Trophoblast cell (in vitro differentiated cells and primary cell): ENCODE data around the gene ZMYND15.
A peak's percentile ranks its signal among the peaks of the same experiment; 100 is the strongest.

Source experiments
- DNase-seq, 2 donors: peaks; one replicate each; pipeline ENCODE4 v3.0.0-alpha.2; 2016
- H2AFZ ChIP-seq: 2 replicates; pipeline ENCODE4 v1.6.1; 2013; ENCODE audit warnings: low read length, moderate library complexity, mild to moderate bottlenecking; ENCODE audit not compliant: insufficient read depth, poor library complexity
- H2AK5ac ChIP-seq: 2 replicates; pipeline ENCODE4 v1.6.1; 2013; ENCODE audit warnings: mild to moderate bottlenecking, low read length
- H2BK120ac ChIP-seq: 2 replicates; pipeline ENCODE4 v1.6.1; 2013; ENCODE audit warnings: low read length, mild to moderate bottlenecking, moderate library complexity; ENCODE audit not compliant: insufficient read depth, poor library complexity
- H2BK12ac ChIP-seq: 2 replicates; pipeline ENCODE4 v1.6.1; 2013; ENCODE audit warnings: mild to moderate bottlenecking, low read length, moderate library complexity
- H2BK5ac ChIP-seq: 2 replicates; pipeline ENCODE4 v1.6.1; 2013; ENCODE audit warnings: low read length, low read depth, moderate library complexity, mild to moderate bottlenecking; ENCODE audit not compliant: poor library complexity
- H3K14ac ChIP-seq: 2 replicates; pipeline ENCODE4 v1.6.1; 2013; ENCODE audit warnings: mild to moderate bottlenecking, low read length
- H3K18ac ChIP-seq: 2 replicates; pipeline ENCODE4 v1.6.1; 2013; ENCODE audit warnings: mild to moderate bottlenecking, low read length
- H3K23ac ChIP-seq: 2 replicates; pipeline ENCODE4 v1.6.1; 2013; ENCODE audit warnings: low read length
- H3K27ac ChIP-seq: 2 replicates; pipeline ENCODE4 v1.5.1; 2013; ENCODE audit warnings: low read depth, mild to moderate bottlenecking, inconsistent platforms, low read length, moderate library complexity
- H3K27me3 ChIP-seq: 2 replicates; pipeline ENCODE4 v1.6.1; 2013; ENCODE audit warnings: inconsistent platforms, mild to moderate bottlenecking, low read length, moderate library complexity; ENCODE audit not compliant: insufficient read depth
- H3K36me3 ChIP-seq, 2 experiments: 1 replicate in 1 of 2; 2 replicates in 1 of 2; pipeline ENCODE4 v1.6.1; 2013; ENCODE audit warnings: low read length in 2 of 2, mild to moderate bottlenecking in 2 of 2, moderate library complexity in 1 of 2; ENCODE audit not compliant: insufficient read depth in 2 of 2, control insufficient read depth in 1 of 2
- H3K4ac ChIP-seq: 2 replicates; pipeline ENCODE4 v1.6.1; 2013; ENCODE audit warnings: low read depth, mild to moderate bottlenecking, low read length, moderate library complexity
- H3K4me1 ChIP-seq, 2 experiments: 1 replicate in 1 of 2; 2 replicates in 1 of 2; pipeline ENCODE4 v1.6.1; 2013; ENCODE audit warnings: low read length in 2 of 2, mild to moderate bottlenecking in 2 of 2, moderate library complexity in 1 of 2; ENCODE audit not compliant: insufficient read depth in 2 of 2, control insufficient read depth in 1 of 2
- H3K4me2 ChIP-seq: 2 replicates; pipeline ENCODE4 v1.6.1; 2013; ENCODE audit warnings: inconsistent platforms, mild to moderate bottlenecking, low read length, moderate library complexity
- H3K4me3 ChIP-seq: 2 replicates; pipeline ENCODE4 v1.5.1; 2013; ENCODE audit warnings: mild to moderate bottlenecking, low read depth, low read length, inconsistent platforms
- H3K79me1 ChIP-seq: one replicate; pipeline ENCODE4 v1.6.1; 2013; ENCODE audit warnings: low read length
- H3K79me2 ChIP-seq: 2 replicates; pipeline ENCODE4 v1.6.1; 2013; ENCODE audit warnings: low read length, mild to moderate bottlenecking; ENCODE audit not compliant: control insufficient read depth, insufficient read depth, poor library complexity
- H3K9ac ChIP-seq: 2 replicates; pipeline ENCODE4 v1.6.1; 2013; ENCODE audit warnings: mild to moderate bottlenecking, low read length
- H3K9me3 ChIP-seq: 2 replicates; pipeline ENCODE4 v1.6.1; 2013; ENCODE audit warnings: low read depth, mild to moderate bottlenecking, control low read depth, inconsistent platforms, low read length; ENCODE audit not compliant: insufficient read depth
- H4K12ac ChIP-seq: 2 replicates; pipeline ENCODE4 v1.6.1; 2013; ENCODE audit warnings: low read depth, mild to moderate bottlenecking, low read length, moderate library complexity
- H4K8ac ChIP-seq: 2 replicates; pipeline ENCODE4 v1.6.1; 2013; ENCODE audit warnings: low read depth, mild to moderate bottlenecking, low read length, moderate library complexity
- H4K91ac ChIP-seq: one replicate; pipeline ENCODE4 v1.6.1; 2013; ENCODE audit warnings: low read depth, mild to moderate bottlenecking, low read length, moderate library complexity
- WGBS: extraction: QIAGEN DNeasy Blood & Tissue Kit; methylation state at CpG from one replicate; pipeline ENCODE4 v1.1.7; 2013; ENCODE audit warnings: missing lambda C conversion rate; ENCODE audit not compliant: insufficient read length, insufficient coverage; ENCODE audit errors: extremely low coverage; 5-methylcytosine and 5-hydroxymethylcytosine counted together

Gene ZMYND15

GRCh38 chr17:4786516-4786915, 46.9 kb downstream of the ZMYND15 start:
- H4K8ac ChIP-seq = no peak overlapping the region
- no peak overlapping the region for H2BK120ac ChIP-seq
- DNase-seq = no peak
- no peak overlapping the region for H2BK5ac ChIP-seq
- H3K79me2 ChIP-seq = peaks cover 11% of the 10 kb centered on the region
- H3K27me3 ChIP-seq = no peaks in the 10 kb centered on the region
- WGBS = no CpG with 5 or more reads among the region's 6 CpGs
- H3K79me1 ChIP-seq = peaks cover 16% of the 10 kb centered on the region
- no peak overlapping the region for H4K12ac ChIP-seq
- H2AFZ ChIP-seq = no peak overlapping the region
- no peak overlapping the region for H3K4me3 ChIP-seq
- H3K4me1 ChIP-seq = peaks cover 6 to 8% of the 10 kb centered on the region in 2 experiments
- peaks cover 5% of the 10 kb centered on the region for H3K9me3 ChIP-seq
- no peak overlapping the region for H3K4ac ChIP-seq
- no peak overlapping the region for H3K18ac ChIP-seq
- H3K4me2 ChIP-seq = no peak overlapping the region
- no peak overlapping the region for H3K14ac ChIP-seq
- no peak overlapping the region for H2BK12ac ChIP-seq
- no peak overlapping the region for H3K23ac ChIP-seq
- H3K27ac ChIP-seq = no peak overlapping the region
- H3K9ac ChIP-seq = no peak overlapping the region
- no peak overlapping the region for H2AK5ac ChIP-seq
- H3K36me3 ChIP-seq = no peaks in the 10 kb centered on the region
- H4K91ac ChIP-seq = no peak overlapping the region

DNA sequence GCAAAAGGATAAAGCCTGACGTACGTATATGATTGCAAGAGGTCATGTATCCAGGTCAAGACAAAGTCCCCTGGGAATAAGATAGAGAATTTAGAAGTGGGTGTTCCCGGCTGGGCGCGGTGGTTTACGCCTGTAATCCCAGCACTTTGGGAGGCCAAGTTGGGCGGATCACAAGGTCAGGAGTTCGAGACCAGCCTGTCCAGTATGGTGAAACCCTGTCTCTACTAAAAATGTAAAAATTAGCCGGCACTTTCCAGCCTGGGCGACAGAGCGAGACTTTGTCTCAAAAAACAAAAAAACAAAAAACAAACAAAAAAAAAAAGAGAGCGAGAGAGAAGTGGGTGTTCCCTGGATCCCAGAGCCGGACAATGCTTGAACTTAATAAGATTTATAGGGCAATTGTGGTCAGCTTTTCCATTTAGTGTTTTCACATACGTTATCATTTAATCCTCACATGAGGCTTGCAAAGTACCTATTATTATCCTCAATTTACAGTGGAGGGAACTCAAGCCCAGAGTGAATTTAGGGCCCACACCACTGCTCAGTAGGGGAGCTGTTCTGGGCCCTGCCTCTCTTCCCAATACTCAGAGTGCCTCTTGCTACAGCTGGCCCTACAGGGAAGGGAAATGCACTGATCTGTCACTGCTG, 48.6 kb downstream of the ZMYND15 start:
- no peaks in the 10 kb centered on the region for H3K27me3 ChIP-seq
- H3K9ac ChIP-seq = no peak overlapping the region
- H3K36me3 ChIP-seq = no peaks in the 10 kb centered on the region
- H3K4me1 ChIP-seq = peaks cover 6 to 8% of the 10 kb centered on the region in 2 experiments
- no peak overlapping the region for H3K4ac ChIP-seq
- H4K12ac ChIP-seq = peak overlapping the region; percentile 13
- no CpG with 5 or more reads among the region's 14 CpGs for WGBS
- H4K91ac ChIP-seq = no peak overlapping the region
- H2BK12ac ChIP-seq = no peak overlapping the region
- H2AFZ ChIP-seq = no peak overlapping the region
- no peak overlapping the region for H3K27ac ChIP-seq
- H3K4me3 ChIP-seq = no peak overlapping the region
- no peak overlapping the region for H2BK5ac ChIP-seq
- H3K23ac ChIP-seq = no peak overlapping the region
- H3K9me3 ChIP-seq = peaks cover 1% of the 10 kb centered on the region
- H4K8ac ChIP-seq = no peak overlapping the region
- no peak for DNase-seq
- H3K14ac ChIP-seq = no peak overlapping the region
- H3K4me2 ChIP-seq = peak overlapping the region; percentile 97
- peaks cover 16% of the 10 kb centered on the region for H3K79me1 ChIP-seq
- no peak overlapping the region for H2AK5ac ChIP-seq
- H3K79me2 ChIP-seq = peaks cover 11% of the 10 kb centered on the region
- H2BK120ac ChIP-seq = no peak overlapping the region
- H3K18ac ChIP-seq = no peak overlapping the region

DNA sequence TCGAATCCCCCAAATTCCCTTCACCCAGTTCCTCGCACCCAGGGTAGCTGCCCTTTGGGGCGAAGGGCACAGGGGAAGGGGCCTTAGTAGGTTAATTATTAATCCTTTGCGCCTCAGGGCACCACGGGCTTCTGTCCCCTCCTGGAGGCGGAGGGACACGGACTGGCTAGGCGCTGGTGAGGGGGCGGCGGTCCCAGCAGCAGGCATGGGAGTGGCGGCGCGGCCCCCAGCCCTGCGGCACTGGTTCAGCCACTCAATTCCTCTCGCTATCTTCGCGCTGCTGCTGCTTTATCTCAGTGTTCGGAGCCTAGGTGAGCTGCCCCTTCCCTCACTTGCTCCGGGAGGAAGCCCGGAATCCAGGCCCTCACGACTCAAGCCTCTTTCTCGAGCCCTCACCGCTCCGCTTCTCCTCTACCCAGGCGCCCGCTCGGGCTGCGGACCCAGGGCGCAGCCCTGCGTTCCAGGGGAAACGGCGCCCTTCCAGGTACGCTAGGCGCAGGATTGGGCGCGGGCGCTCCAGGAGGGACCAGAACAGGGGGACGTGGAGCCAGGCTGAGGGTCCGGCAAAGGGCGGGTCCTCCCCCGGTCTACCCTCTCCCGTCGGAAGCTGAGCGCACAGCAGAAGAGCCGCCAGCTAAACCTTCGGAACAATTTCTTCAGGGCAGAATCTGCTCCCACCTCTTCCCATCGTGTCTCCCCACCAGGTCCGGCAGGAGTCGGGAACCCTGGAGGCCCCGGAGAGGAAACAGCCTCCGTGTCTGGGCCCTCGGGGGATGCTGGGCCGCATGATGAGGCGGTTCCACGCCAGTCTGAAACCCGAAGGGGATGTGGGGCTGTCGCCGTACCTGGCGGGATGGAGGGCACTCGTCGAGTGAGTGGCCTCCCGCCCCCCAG, 49.4 kb downstream of the ZMYND15 start, which contains the start of gene GLTPD2:
TSS of gene GLTPD2 (plus strand) at position 158 of the 894 bp plus-strand sequence. CDS start at position 206, 48 bp downstream.
- peak within 1 kb of the TSS; percentile 93 for H2BK120ac ChIP-seq
- peak within 1 kb of the TSS; percentile 78 for H3K4ac ChIP-seq
- H3K79me1 ChIP-seq = peaks cover 16% of the 10 kb centered on the region
- peak within 1 kb of the TSS; percentile 95 for H3K14ac ChIP-seq
- H2BK12ac ChIP-seq = peak within 1 kb of the TSS; percentile 73
- H2AK5ac ChIP-seq = peak within 1 kb of the TSS; percentile 39
- peaks cover 1% of the 10 kb centered on the region for H3K9me3 ChIP-seq
- H3K4me2 ChIP-seq = peak within 1 kb of the TSS; percentile 97
- no CpG with 5 or more reads among the region's 62 CpGs for WGBS
- H2BK5ac ChIP-seq = peak within 1 kb of the TSS; percentile 94
- DNase-seq = peak in 1 of 2 donors; percentile 29
- H3K4me1 ChIP-seq = peaks cover 6 to 8% of the 10 kb centered on the region in 2 experiments
- H3K27ac ChIP-seq = peak within 1 kb of the TSS; percentile 97
- H2AFZ ChIP-seq = peak within 1 kb of the TSS; percentile 81
- peak within 1 kb of the TSS; percentile 97 for H4K8ac ChIP-seq
- H3K27me3 ChIP-seq = no peaks in the 10 kb centered on the region
- H3K23ac ChIP-seq = no peak within 1 kb of the TSS
- peak within 1 kb of the TSS; percentile 95 for H3K18ac ChIP-seq
- no peaks in the 10 kb centered on the region for H3K36me3 ChIP-seq
- H3K4me3 ChIP-seq = peak within 1 kb of the TSS; percentile 88
- peak within 1 kb of the TSS; percentile 13 for H4K12ac ChIP-seq
- peak within 1 kb of the TSS; percentile 97 for H4K91ac ChIP-seq
- H3K9ac ChIP-seq = peak within 1 kb of the TSS; percentile 75
- H3K79me2 ChIP-seq = peaks cover 11% of the 10 kb centered on the region

DNA sequence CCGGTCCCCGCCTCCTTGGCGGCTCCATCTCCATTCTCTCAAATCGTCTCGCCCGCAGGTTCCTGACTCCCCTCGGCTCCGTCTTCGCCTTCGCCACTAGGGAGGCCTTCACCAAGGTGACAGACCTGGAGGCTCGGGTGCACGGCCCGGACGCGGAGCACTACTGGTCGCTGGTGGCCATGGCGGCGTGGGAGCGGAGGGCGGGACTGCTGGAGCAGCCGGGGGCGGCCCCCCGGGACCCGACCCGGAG, 50.0 kb downstream of the ZMYND15 start:
- Histone ChIP-seq H3K27me3 (no peaks in the 10 kb centered on the region), H4K12ac (peak overlapping the region; percentile 13), H4K91ac (peak overlapping the region; percentile 97), H3K4me1 (peaks cover 6 to 8% of the 10 kb centered on the region in 2 experiments), H2AFZ (peak overlapping the region; percentile 81), H3K79me1 (peaks cover 16% of the 10 kb centered on the region), H3K79me2 (peaks cover 11% of the 10 kb centered on the region), H4K8ac (peak overlapping the region; percentile 97), H3K14ac (peak overlapping the region; percentile 95), H3K9ac (peak overlapping the region; percentile 75), H2BK5ac (peak overlapping the region; percentile 94), H3K23ac (no peak overlapping the region), H3K4me3 (peak overlapping the region; percentile 88), H3K9me3 (no peaks in the 10 kb centered on the region), H3K18ac (peak overlapping the region; percentile 95), H3K4ac (peak overlapping the region; percentile 78), H2AK5ac (peak overlapping the region; percentile 39), H2BK120ac (peak overlapping the region; percentile 93), H3K36me3 (no peaks in the 10 kb centered on the region), H2BK12ac (peak overlapping the region; percentile 73), H3K27ac (peak overlapping the region; percentile 97), H3K4me2 (peak overlapping the region; percentile 97)
- WGBS = no CpG with 5 or more reads among the region's 25 CpGs
- peak in 1 of 2 donors; percentile 74 for DNase-seq
